ENCODE results near the gene PDXDC1. TPM values are rescaled to one million over a fixed set of nuclear protein-coding genes. Genes with fewer than 3 reads are reported as not detected.
"Not testable (repeated sequence)": the region's sequence is repeated elsewhere in the genome, so short reads cannot be mapped to it uniquely, and the experiment has no call there.

The PDXDC1 gene
- total and polyA plus RNA-seq, 5 experiments from 2014 or later, result 25.0 to 77.8 (median 35.7) TPM

DNA sequence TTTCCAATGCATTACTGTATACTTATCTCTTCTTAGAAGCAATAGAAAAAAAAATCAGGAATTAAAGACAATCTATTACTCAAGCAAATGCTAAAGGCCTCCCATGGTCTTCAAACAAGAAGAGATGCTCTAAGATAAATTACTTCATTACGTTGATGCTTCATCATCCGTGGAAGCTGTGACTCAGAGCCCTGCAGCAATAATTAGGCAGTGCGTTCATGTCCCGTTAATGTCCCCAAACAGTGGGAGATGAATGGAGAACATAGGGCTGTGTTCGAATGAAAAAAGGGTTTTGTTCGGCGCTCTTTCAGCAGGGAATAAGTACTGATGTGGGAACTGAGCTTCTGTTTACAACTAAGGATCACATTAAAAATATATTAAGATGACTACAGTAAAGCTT is 15.9 kb upstream of the PDXDC1 start:
- DNase-seq (no peak), ATAC-seq (no peak)
- Mint-ChIP-seq H3K9me3 (peaks cover 0 to 14% (median 5%) of the 10 kb centered on the region in 9 donors), H3K4me3 (no peak overlapping the region), H3K36me3 (peaks cover 2 to 14% (median 5%) of the 10 kb centered on the region in 3 donors), H3K4me1 (no peaks in the 10 kb centered on the region), H3K27ac (no peak overlapping the region), H3K27me3 (peaks cover 1 to 10% (median 9%) of the 10 kb centered on the region in 5 donors)
- POLR2A ChIA-PET, result no interaction called here

DNA sequence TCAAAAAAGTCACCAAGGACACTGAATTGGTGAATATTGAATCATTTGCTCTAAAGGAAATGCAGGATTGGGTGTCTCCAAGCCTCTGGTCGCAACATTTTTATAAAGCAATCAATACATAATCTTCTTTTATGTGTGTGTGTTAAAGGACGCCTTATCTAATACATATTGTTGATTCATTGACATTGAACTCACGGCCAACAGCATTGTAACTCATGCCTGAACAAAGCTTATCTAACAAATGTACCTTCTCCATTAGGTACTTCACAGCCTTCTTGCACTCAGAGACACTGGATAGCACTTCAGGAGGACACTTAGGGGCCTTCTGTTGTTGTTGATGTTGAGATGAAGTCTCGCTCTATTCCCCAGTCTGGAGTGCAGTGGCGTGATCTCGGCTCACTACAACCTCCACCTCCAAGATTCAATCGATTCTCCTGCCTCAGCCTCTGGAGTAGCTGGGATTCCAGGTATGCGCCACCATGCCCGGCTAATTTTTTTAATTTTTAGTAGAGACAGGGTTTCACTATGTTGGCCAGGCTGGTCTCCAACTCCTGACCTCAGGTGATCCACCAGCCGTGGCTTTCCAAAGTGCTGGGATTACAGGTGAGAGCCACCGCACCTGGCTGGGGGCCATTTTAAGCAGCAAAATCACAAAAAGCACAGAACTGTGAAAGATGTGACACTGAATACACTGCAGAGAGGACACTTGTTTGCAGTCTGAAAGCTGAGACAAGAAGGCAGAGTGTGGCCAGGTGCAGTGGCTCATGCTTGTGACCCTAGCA is 13.2 kb upstream of the PDXDC1 start:
- ATAC-seq, result no peak
- peaks cover 0 to 15% (median 5%) of the 10 kb centered on the region in 9 donors for H3K9me3 Mint-ChIP-seq
- H3K4me3 Mint-ChIP-seq, result no peak overlapping the region
- H3K36me3 Mint-ChIP-seq, result peaks cover 2 to 14% (median 5%) of the 10 kb centered on the region in 3 donors
- peaks cover 1 to 17% (median 11%) of the 10 kb centered on the region in 5 donors for H3K27me3 Mint-ChIP-seq
- no peak overlapping the region for H3K27ac Mint-ChIP-seq
- no peak for DNase-seq
- POLR2A ChIA-PET, result no interaction called here
- no peaks in the 10 kb centered on the region for H3K4me1 Mint-ChIP-seq

DNA sequence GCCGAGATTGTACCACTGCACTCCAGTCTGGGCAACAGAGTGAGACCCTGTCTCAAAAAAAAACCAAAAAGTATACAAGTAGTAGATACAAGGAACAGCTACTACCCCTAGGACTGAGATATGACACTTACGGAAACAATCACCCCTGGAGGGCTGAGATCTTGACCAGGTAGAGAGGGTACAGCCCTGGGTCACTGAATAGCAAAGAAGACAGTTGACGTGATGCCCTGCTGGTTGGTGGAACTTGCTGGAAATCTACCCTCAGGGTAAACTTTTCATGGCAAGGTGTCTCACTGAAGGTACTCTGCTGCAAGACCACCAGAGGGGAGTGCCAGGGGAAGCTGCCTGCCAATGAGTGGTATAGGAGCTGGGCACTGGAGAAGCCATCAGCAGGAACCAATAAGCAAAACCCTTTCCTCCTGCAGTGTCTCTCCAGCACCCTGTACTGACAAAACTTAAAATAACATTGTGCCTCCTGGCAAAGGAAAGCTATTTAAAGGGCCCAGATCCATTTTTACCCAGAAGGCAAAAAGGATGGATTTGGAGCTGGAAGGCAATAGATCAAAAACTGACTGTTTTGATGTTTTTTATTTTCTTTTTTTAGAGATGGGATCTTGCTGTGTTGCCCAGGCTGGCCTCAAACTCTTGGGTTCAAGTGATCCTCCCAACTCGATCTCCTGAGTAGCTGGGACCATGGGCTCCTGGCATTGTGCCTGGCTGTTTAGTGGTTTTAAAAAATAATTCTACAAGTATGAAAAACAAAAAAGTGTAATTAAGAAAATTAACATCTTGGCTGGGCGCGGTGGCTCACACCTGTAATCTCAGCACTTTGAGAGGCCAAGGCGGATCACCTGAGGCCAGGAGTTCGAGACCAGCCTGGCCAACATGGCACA is 11.3 kb upstream of the PDXDC1 start:
- POLR2A ChIA-PET, result no interaction called here
- Mint-ChIP-seq H3K4me3 (no peak overlapping the region), H3K4me1 (no peaks in the 10 kb centered on the region), H3K9me3 (peaks cover 0 to 15% (median 5%) of the 10 kb centered on the region in 9 donors), H3K36me3 (peaks cover 2 to 14% (median 5%) of the 10 kb centered on the region in 3 donors), H3K27ac (no peak overlapping the region), H3K27me3 (peaks cover 1 to 19% (median 11%) of the 10 kb centered on the region in 5 donors)
- no peak for ATAC-seq
- no peak for DNase-seq

DNA sequence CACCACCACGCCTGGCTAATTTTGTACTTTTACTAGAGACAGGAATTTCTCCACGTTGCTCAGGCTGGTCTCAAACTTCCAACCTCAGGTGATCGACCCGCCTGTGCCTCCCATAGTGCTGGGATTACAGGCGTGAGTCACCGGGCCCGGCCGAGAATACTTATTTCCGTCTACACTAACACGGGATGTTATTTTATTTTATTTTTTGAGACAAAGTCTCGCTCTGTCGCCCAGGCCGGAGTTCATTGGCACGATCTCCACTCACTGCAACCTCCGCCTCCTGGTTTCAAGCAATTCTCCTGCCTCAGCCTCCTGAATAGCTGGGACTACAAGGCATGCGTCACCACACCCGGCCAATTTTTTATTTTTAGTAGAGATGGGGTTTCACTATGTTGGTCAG is 9.5 kb upstream of the PDXDC1 start:
- ATAC-seq (no peak), DNase-seq (no peak)
- H3K4me1 Mint-ChIP-seq, result no peaks in the 10 kb centered on the region
- peaks cover 1 to 19% (median 11%) of the 10 kb centered on the region in 5 donors for H3K27me3 Mint-ChIP-seq
- POLR2A ChIA-PET, result no interaction called here
- peaks cover 2 to 14% (median 5%) of the 10 kb centered on the region in 3 donors for H3K36me3 Mint-ChIP-seq
- no peak overlapping the region for H3K27ac Mint-ChIP-seq
- H3K4me3 Mint-ChIP-seq, result no peak overlapping the region
- H3K9me3 Mint-ChIP-seq, result peaks cover 0 to 15% (median 5%) of the 10 kb centered on the region in 9 donors

DNA sequence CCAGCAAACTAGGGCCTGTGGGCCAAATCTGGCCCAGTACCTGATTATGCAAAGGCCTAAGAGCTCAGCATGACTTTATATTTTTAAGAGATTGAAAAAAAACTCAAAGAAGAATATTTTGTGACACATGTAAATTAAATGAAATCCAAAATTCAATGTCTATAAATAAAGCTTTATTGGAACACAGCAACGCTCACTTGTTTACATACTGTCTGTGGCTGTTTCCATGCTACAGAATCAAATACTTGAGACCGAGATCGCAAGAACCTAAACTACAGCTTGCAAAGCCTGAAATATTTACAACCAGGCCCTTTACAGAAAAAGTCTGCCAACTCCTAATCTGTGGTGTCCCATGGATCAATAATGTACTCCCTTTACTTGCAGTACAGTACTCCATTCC is 5.0 kb upstream of the PDXDC1 start:
- H3K9me3 Mint-ChIP-seq, H3K4me3 Mint-ChIP-seq, H3K4me1 Mint-ChIP-seq, H3K36me3 Mint-ChIP-seq, DNase-seq, ATAC-seq, POLR2A ChIA-PET, H3K27ac Mint-ChIP-seq: not testable (repeated sequence)
- H3K27me3 Mint-ChIP-seq, result peaks cover 0 to 10% (median 1%) of the 10 kb centered on the region in 5 donors

DNA sequence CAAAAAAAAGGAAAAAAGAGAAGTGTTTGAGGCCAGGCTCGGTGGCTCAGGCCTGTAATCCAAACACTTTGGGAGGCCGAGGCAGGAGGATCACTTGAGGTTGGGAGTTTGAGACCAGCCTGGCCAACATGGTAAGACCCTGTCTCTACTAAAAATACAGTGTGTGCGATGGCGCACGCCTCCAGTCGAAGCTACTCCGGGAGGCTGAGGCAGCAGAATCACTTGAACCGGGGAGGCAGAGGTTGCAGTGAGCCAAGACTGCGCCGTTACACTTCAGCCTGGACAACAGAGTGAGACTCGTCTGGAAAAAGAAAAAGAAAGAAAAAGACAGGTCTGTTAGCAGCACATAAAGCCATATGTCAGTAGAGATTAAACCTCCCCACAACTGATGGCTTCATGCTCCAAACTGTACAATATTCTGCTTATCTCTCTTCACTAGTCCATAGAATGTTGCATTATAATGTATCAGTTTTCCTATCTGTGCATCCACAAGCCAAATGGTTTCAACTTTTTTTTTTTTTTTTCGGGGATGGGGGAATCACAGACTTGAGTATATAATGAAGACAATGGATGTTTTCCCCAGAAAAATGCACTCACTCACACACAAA is 3.1 kb upstream of the PDXDC1 start:
- H3K9me3 Mint-ChIP-seq, POLR2A ChIA-PET, H3K27me3 Mint-ChIP-seq, ATAC-seq, DNase-seq, H3K4me3 Mint-ChIP-seq, H3K36me3 Mint-ChIP-seq: not testable (repeated sequence)
- Mint-ChIP-seq H3K4me1 (peaks cover 8 to 16% (median 13%) of the 10 kb centered on the region in 4 donors), H3K27ac (peak overlapping the region in 1 of 10 donors; percentile 65)

DNA sequence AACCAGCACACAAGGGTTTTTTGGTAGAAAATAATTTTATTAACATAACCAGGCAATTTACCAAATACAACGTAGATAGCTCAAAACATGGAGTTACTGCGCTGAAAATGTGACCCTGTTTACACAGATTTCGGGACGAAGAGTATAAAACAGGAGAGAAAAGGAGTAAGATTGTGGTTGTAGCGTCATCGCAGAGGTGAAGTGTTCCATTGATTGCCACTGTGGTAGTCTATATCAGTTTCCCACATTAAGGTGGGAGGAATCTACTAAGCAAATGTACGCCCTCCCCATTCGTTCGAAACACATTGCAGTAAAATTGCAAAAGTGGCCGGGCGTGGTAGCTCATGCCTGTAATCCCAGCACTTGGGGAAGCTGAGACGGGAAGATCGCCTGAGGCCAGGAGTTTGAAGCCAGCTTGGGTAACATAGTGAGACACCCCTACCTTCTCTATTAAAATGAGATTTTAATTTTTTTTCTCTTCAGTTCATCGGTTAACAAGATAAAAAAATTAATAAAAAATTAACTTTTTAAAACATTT is 972 bp upstream of the PDXDC1 start:
- H3K27ac Mint-ChIP-seq, result peak overlapping the region in 7 of 10 donors; percentile 2 to 96 (median 71)
- H3K36me3 Mint-ChIP-seq, POLR2A ChIA-PET, H3K9me3 Mint-ChIP-seq, DNase-seq, H3K27me3 Mint-ChIP-seq, ATAC-seq: not testable (repeated sequence)
- H3K4me3 Mint-ChIP-seq, result peak overlapping the region in 9 of 10 donors; percentile 33 to 94 (median 59)
- H3K4me1 Mint-ChIP-seq, result peaks cover 10 to 28% (median 21%) of the 10 kb centered on the region in 4 donors

DNA sequence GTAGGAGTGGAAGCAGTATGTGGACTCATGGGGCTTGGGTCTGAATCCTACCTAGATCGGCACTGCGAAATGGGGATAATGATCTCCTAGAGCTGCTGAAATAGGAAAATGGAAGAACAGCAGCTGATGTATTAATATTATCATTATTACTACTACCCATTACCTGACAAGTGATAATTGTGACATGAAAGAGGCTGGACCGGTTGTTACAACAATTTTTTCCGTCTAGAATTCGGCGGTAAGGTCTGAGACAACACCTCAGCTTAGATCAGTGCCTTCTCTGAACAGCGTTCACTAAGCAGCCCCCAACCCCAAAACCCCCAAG is 533 bp upstream of the PDXDC1 start:
- H3K36me3 Mint-ChIP-seq, H3K27me3 Mint-ChIP-seq, DNase-seq, ATAC-seq, H3K9me3 Mint-ChIP-seq: not testable (repeated sequence)
- POLR2A ChIA-PET, result interaction anchor here (1.1 kb wide), 1 partner anchor 39 kb away, joined by 4 read pairs; no protein-coding TSS in a partner anchor
- H3K4me3 Mint-ChIP-seq, result peak overlapping the region; percentile 85 to 94 (median 91)
- peaks cover 10 to 31% (median 23%) of the 10 kb centered on the region in 4 donors for H3K4me1 Mint-ChIP-seq
- H3K27ac Mint-ChIP-seq, result peak overlapping the region; percentile 86 to 96 (median 95)

DNA sequence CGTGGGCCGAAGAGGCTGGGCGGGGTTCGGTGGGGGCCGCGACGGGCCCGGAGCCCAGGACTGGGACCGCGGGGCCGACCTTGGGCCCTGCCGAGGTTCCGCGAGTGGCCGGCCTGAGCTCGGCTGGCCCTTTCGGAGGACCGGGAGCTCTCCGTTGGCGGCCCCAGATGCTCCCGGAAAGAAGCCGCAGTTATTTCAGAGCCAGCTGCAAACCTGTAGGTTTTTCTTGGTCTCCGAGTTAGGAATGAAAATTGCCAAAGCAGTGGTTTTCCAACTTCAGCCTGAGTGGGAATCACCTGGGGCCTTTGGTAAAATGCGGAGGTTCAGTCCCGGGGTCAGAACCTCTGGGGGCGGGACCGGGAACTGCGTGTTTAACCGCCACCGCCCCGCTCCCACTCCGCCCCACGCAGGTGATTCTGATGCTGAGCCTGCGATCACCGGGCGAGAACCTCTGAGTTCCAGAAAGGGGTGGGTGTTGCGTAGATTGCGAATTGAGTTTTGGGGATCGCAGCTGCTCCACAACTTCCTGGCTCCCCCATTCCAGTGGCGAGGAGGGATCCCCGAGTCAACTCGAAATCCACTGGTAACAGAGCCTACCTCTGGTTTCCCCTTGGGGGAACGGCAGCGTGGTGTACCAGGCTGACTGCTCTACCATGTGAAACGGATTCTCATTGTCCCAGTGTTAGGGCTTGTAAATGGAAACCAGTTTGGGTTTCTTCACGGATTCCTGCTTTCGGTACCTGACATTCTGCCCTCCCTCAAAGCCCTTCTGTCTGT is 780 bp downstream of the PDXDC1 start:
- POLR2A ChIA-PET, result interaction anchor here (0.8 to 1.1 kb wide), 2 partner anchors 38 to 46 kb away, joined by 3 to 4 read pairs; no protein-coding TSS in a partner anchor
- H3K27me3 Mint-ChIP-seq, H3K36me3 Mint-ChIP-seq, H3K9me3 Mint-ChIP-seq: not testable (repeated sequence)
- DNase-seq (peak; percentile 56 to 79 (median 69)), ATAC-seq (peak; percentile 35 to 45)
- peak overlapping the region; percentile 84 to 96 (median 93) for H3K27ac Mint-ChIP-seq
- peak overlapping the region; percentile 85 to 92 (median 91) for H3K4me3 Mint-ChIP-seq
- peaks cover 16 to 41% (median 31%) of the 10 kb centered on the region in 4 donors for H3K4me1 Mint-ChIP-seq

DNA sequence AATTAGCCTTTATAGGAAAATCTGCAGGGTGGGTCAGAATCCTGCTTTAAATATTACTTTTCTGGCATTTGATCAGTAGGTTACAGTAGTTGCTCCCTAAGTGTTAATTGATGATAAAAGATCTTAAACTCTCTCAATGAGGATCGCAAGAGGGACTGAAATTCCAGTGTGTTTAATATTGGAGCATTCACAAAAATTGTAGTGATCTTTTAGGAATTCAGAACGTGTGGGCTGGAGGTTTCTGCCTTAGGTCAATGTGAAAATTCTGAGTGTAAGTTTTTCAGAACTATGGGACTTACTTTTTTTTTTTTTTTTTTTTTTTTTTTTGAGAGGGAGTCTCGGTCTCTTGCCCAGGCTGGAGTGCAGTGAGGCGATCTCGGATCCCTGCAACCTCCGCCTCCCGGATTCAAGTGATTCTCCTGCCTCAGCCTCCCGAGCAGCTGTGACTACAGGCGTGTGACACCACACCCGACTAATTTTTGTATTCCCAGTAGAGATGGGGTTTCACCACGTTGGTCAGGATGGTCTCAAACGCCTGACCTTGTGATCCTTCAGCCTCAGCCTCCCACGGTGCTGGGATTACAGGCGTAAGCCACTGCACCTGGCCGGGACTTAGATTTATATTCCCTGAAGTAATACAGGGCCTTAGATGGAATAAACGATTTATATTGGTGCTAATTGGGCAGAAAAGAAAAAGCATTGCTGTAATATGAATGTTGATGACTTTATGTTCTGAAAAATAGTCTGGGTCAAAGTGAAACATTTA is 2.3 kb downstream of the PDXDC1 start:
- Mint-ChIP-seq H3K4me3 (peak overlapping the region in 9 of 10 donors; percentile 2 to 92 (median 35)), H3K4me1 (peaks cover 23 to 55% (median 44%) of the 10 kb centered on the region in 4 donors), H3K27ac (peak overlapping the region in 3 of 10 donors; percentile 44 to 84 (median 47))
- POLR2A ChIA-PET, result interaction anchor here (0.7 kb wide), 1 partner anchor 24 kb away, joined by 4 read pairs; no protein-coding TSS in a partner anchor
- H3K36me3 Mint-ChIP-seq, H3K27me3 Mint-ChIP-seq, ATAC-seq, H3K9me3 Mint-ChIP-seq, DNase-seq: not testable (repeated sequence)

DNA sequence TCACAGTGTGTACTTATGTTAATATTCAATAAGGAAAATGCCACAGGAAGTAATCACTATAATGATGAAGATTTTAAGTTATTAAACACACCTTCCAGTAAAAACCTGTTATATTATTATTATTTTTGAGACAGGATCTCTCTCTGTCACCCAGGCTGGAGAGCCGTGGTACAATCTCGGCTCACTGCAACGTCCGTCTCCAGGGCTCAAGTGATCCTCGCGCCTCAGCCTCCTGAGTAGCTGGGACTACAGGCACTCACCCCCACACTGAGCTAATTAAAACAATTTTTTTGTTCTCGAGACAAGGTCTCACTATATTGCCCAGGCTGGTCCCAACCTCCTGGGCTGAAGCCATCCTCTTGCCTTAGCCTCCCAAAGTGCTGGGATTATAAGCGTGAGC is 3.5 kb downstream of the PDXDC1 start:
- H3K36me3 Mint-ChIP-seq, H3K4me3 Mint-ChIP-seq, POLR2A ChIA-PET, DNase-seq, H3K9me3 Mint-ChIP-seq, H3K27me3 Mint-ChIP-seq, ATAC-seq: not testable (repeated sequence)
- peaks cover 23 to 63% (median 49%) of the 10 kb centered on the region in 4 donors for H3K4me1 Mint-ChIP-seq
- H3K27ac Mint-ChIP-seq, result peak overlapping the region in 1 of 10 donors; percentile 73

All from naive thymus-derived CD8-positive, alpha-beta T cell (primary cell).